ENCODE data around the gene DSE.
"Not testable (repeated sequence)": the region's sequence is repeated elsewhere in the genome, so short reads cannot be mapped to it uniquely, and the experiment has no call there.

Gene DSE

GRCh38 chr6:116370760-116371119, at the start of gene DSE:
TSS of gene DSE (plus strand) at chr6:116370947. CDS start at chr6:116399251, 28,304 bp downstream.
- in situ Hi-C loops (cut with MboI; ENCODE audit: low sequenced_read_pairs, unreplicated experiment) = no loop called here
- DNase-seq (ENCODE audit: low spot score) = peak; percentile 84
- TF ChIP-seq CTCF (IDR thresholded peaks at IDR 0.05; ENCODE audit: borderline replicate concordance, control extremely low read depth, extremely low read depth, insufficient read depth, missing control alignments) = no peak

- in situ Hi-C loops (cut with MboI; ENCODE audit: low sequenced_read_pairs, unreplicated experiment); DNase-seq (ENCODE audit: low spot score): not testable (repeated sequence)
Measured at GRCh38 chr6:116321933-116322332, 48.8 kb upstream of the DSE start.

GRCh38 chr6:116323863-116324262, 46.9 kb upstream of the DSE start:
- no peak for TF ChIP-seq CTCF (IDR thresholded peaks at IDR 0.05; ENCODE audit: borderline replicate concordance, control extremely low read depth, extremely low read depth, insufficient read depth, missing control alignments)
- in situ Hi-C loops (cut with MboI; ENCODE audit: low sequenced_read_pairs, unreplicated experiment) = no loop called here
- no peak for DNase-seq (ENCODE audit: low spot score)

GRCh38 chr6:116325634-116326132, 45.1 kb upstream of the DSE start:
- in situ Hi-C loops (cut with MboI; ENCODE audit: low sequenced_read_pairs, unreplicated experiment); DNase-seq (ENCODE audit: low spot score): not testable (repeated sequence)

GRCh38 chr6:116326181-116326671, 44.5 kb upstream of the DSE start:
- no peak for TF ChIP-seq CTCF (IDR thresholded peaks at IDR 0.05; ENCODE audit: borderline replicate concordance, control extremely low read depth, extremely low read depth, insufficient read depth, missing control alignments)
- in situ Hi-C loops (cut with MboI; ENCODE audit: low sequenced_read_pairs, unreplicated experiment) = no loop called here
- DNase-seq (ENCODE audit: low spot score) = no peak

- TF ChIP-seq CTCF (IDR thresholded peaks at IDR 0.05; ENCODE audit: borderline replicate concordance, control extremely low read depth, extremely low read depth, insufficient read depth, missing control alignments) = no peak
- in situ Hi-C loops (cut with MboI; ENCODE audit: low sequenced_read_pairs, unreplicated experiment) = no loop called here
- DNase-seq (ENCODE audit: low spot score) = no peak
Measured at GRCh38 chr6:116326996-116327395, 43.8 kb upstream of the DSE start.

- no peak for TF ChIP-seq CTCF (IDR thresholded peaks at IDR 0.05; ENCODE audit: borderline replicate concordance, control extremely low read depth, extremely low read depth, insufficient read depth, missing control alignments)
- no peak for DNase-seq (ENCODE audit: low spot score)
- in situ Hi-C loops (cut with MboI; ENCODE audit: low sequenced_read_pairs, unreplicated experiment) = no loop called here
Measured at GRCh38 chr6:116327803-116328527, 42.8 kb upstream of the DSE start.

Data from GM13976 (cell line).